Measurements from ENCODE around the gene DNAI1. TPM values are rescaled to one million over a fixed set of nuclear protein-coding genes. Genes with fewer than 3 reads are reported as not detected.

Gene DNAI1
- total RNA-seq, 2 donors from 2014 or later = not detected

DNA sequence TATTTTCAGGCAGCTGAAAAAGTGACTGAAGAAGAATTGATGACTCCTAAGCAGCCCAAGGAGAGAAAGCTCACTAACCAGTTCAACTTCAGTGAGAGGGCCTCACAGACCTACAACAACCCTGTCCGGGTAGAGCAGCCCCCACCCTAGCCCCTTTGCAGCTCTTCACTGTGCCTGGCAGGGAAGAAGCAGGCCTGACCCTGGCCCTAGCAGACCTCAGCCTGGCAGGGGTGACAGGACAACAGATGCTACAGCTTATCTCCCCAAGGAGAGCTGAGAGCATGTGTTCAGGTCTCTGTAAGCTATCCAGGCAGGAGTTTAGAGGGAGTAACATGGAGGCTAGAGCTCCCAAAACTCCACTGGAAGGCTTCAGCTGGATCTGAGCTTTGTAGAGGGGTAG is 31.8 kb downstream of the DNAI1 start:
- no peak overlapping the region for H3K27ac ChIP-seq
- H3K27me3 ChIP-seq (replicated peaks; ENCODE audit: insufficient read depth) = no peaks in the 10 kb centered on the region
- no peak for ATAC-seq (ENCODE audit: insufficient number of reproducible peaks, low FRiP score, low read depth)
- no peaks in the 10 kb centered on the region for H3K36me3 ChIP-seq
- H3K4me3 ChIP-seq = no peak overlapping the region
- DNase-seq (ENCODE audit: low spot score) = no peak
- no peaks in the 10 kb centered on the region for H3K9me3 ChIP-seq
- no peaks in the 10 kb centered on the region for H3K4me1 ChIP-seq (ENCODE audit: control insufficient read depth in 1 of 2, low read depth in 2 of 2)
- TF ChIP-seq, protein P1, sequence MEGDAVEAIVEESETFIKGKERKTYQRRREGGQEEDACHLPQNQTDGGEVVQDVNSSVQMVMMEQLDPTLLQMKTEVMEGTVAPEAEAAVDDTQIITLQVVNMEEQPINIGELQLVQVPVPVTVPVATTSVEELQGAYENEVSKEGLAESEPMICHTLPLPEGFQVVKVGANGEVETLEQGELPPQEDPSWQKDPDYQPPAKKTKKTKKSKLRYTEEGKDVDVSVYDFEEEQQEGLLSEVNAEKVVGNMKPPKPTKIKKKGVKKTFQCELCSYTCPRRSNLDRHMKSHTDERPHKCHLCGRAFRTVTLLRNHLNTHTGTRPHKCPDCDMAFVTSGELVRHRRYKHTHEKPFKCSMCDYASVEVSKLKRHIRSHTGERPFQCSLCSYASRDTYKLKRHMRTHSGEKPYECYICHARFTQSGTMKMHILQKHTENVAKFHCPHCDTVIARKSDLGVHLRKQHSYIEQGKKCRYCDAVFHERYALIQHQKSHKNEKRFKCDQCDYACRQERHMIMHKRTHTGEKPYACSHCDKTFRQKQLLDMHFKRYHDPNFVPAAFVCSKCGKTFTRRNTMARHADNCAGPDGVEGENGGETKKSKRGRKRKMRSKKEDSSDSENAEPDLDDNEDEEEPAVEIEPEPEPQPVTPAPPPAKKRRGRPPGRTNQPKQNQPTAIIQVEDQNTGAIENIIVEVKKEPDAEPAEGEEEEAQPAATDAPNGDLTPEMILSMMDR (IDR thresholded peaks at IDR 0.05) = no peak

DNA sequence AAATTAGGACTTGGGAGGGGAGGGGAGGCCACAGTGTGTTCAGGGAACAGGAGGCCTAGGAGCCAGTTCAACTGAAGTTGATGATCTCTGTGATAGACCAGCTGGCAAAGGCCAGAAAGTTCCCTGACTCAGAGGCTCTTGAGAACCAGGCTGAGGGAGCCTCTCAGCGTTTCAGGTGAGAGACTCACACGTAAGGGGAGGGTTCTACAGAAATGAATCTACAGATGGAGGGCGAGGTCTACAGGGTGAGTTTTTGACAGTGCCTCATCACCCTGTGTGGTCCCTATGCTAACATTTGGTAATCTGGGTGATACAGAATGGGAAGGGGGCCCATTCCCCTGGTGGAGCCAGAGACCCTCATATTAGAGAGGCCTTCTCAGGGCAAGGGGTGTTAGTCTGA is 32.2 kb downstream of the DNAI1 start:
- no peaks in the 10 kb centered on the region for H3K36me3 ChIP-seq
- no peak for DNase-seq (ENCODE audit: low spot score)
- H3K9me3 ChIP-seq = no peaks in the 10 kb centered on the region
- H3K27me3 ChIP-seq (replicated peaks; ENCODE audit: insufficient read depth) = no peaks in the 10 kb centered on the region
- H3K4me1 ChIP-seq (ENCODE audit: control insufficient read depth in 1 of 2, low read depth in 2 of 2) = no peaks in the 10 kb centered on the region
- no peak overlapping the region for H3K27ac ChIP-seq
- TF ChIP-seq, protein P1 (IDR thresholded peaks at IDR 0.05) = no peak
- H3K4me3 ChIP-seq = no peak overlapping the region
- ATAC-seq (ENCODE audit: insufficient number of reproducible peaks, low FRiP score, low read depth) = no peak

- no peak overlapping the region for H3K27ac ChIP-seq
- TF ChIP-seq, protein P1 (IDR thresholded peaks at IDR 0.05) = no peak
- H3K36me3 ChIP-seq = no peaks in the 10 kb centered on the region
- H3K9me3 ChIP-seq = no peaks in the 10 kb centered on the region
- no peak for DNase-seq (ENCODE audit: low spot score)
- H3K4me1 ChIP-seq (ENCODE audit: control insufficient read depth in 1 of 2, low read depth in 2 of 2) = no peaks in the 10 kb centered on the region
- no peak for ATAC-seq (ENCODE audit: insufficient number of reproducible peaks, low FRiP score, low read depth)
- H3K4me3 ChIP-seq = no peak overlapping the region
- H3K27me3 ChIP-seq (replicated peaks; ENCODE audit: insufficient read depth) = no peaks in the 10 kb centered on the region
These were observed 33.0 kb downstream of the DNAI1 start for GRCh38 chr9:34491596-34491995.

DNA sequence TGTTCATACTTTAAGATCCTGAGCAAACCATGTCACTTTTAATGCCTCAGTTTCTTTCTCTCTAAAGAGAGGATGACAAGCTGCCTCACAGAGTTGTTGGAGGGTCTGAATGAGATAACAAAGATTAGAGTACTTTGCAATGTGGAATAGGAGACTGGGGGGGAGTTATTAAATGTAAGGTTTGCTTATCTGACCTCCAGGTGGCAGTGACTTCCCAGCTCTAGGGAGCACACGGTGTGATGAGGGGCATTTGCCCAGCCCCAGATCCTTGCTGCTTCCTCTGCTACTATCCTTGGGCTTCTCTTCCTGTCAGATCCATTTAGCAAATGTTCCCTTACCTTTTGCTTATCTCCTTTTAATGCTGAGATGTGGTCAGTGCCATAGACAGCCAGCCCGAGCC is 33.4 kb downstream of the DNAI1 start:
- ATAC-seq (ENCODE audit: insufficient number of reproducible peaks, low FRiP score, low read depth) (no peak), DNase-seq (ENCODE audit: low spot score) (no peak)
- Histone ChIP-seq H3K4me3 (no peak overlapping the region), H3K27me3 (replicated peaks; ENCODE audit: insufficient read depth) (no peaks in the 10 kb centered on the region), H3K27ac (no peak overlapping the region), H3K4me1 (ENCODE audit: control insufficient read depth in 1 of 2, low read depth in 2 of 2) (no peaks in the 10 kb centered on the region), H3K9me3 (no peaks in the 10 kb centered on the region), H3K36me3 (no peaks in the 10 kb centered on the region)
- TF ChIP-seq, protein P1 (IDR thresholded peaks at IDR 0.05) = no peak

GRCh38 chr9:34493972-34494535 is 35.4 kb downstream of the DNAI1 start:
- Histone ChIP-seq H3K36me3 (no peaks in the 10 kb centered on the region), H3K4me1 (ENCODE audit: control insufficient read depth in 1 of 2, low read depth in 2 of 2) (no peaks in the 10 kb centered on the region), H3K9me3 (no peaks in the 10 kb centered on the region), H3K4me3 (no peak overlapping the region), H3K27ac (no peak overlapping the region), H3K27me3 (replicated peaks; ENCODE audit: insufficient read depth) (no peaks in the 10 kb centered on the region)
- TF ChIP-seq, protein P1 (IDR thresholded peaks at IDR 0.05) = no peak
- no peak for ATAC-seq (ENCODE audit: insufficient number of reproducible peaks, low FRiP score, low read depth)
- no peak for DNase-seq (ENCODE audit: low spot score)
